T-helper 1 cell (primary cell): ENCODE measurements around the gene MAPRE2.

Source experiments
- DNase-seq, 5 donors: peaks; one replicate each; pipeline ENCODE4 v3.0.0-alpha.2; 2012 to 2020

MAPRE2 gene

GRCh38 chr18:35038029-35038428, 3.2 kb upstream of the MAPRE2 start:
- no peak for DNase-seq

- DNase-seq: no peak
These were observed 2.2 kb upstream of the MAPRE2 start for GRCh38 chr18:35038881-35039491.

GRCh38 chr18:35040638-35040987, 600 bp upstream of the MAPRE2 start:
- no peak for DNase-seq

GRCh38 chr18:35041815-35042387, 688 bp downstream of the MAPRE2 start:
- peak in 1 of 5 donors; percentile 17 for DNase-seq

DNA sequence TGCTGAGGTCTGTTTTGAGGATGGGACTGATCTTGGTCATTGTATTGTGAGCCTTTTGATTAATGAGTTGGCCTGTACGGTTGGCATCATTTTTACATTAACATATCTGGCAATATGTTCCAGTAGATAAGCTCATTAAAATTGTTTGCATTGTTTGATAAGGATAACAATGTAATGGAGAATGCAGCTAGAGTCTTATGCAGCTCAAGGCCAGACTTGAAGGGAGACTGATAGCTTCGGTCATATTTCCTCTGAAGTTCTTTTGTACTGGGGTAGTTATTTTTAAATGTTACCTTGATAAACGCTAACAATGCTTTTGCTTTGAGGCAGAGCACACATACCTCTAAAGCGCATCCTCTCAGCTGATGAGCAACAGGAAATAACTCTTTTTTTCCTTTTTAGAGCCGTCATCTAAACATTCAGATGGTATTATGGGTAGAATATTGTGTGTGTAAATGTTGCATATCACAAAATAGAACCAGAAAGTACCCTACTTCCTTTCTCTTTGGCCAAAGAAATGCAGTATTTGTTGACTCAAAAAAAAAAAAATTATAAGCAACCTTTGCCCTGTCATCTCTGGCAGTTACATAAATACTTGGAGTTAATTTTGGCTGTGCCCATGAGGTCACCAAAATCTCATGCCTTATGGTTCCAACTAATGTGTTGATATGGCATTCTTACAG, 1.3 kb downstream of the MAPRE2 start:
- peak in 1 of 5 donors; percentile 55 for DNase-seq

DNA sequence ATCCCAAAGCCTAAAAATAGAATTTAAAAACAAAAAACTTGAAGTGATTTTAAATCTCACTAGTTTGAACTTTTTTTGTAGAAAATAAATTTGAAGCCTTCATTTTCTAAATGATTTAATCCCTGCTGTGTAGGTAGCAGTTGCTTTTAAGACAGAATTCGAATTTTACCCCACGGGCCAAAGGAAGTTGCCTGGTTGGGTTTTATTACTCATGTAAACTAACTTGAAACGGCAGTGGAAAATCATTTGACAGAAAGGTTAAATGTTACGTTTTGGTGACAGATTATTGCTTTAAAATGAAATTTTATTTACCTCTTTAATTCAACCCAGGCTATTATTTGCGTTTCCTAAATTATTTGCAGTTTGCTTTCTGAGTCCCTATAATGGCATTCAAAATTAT, 2.0 kb downstream of the MAPRE2 start:
- no peak for DNase-seq

GRCh38 chr18:35045121-35045520, 3.9 kb downstream of the MAPRE2 start:
- no peak for DNase-seq

DNA sequence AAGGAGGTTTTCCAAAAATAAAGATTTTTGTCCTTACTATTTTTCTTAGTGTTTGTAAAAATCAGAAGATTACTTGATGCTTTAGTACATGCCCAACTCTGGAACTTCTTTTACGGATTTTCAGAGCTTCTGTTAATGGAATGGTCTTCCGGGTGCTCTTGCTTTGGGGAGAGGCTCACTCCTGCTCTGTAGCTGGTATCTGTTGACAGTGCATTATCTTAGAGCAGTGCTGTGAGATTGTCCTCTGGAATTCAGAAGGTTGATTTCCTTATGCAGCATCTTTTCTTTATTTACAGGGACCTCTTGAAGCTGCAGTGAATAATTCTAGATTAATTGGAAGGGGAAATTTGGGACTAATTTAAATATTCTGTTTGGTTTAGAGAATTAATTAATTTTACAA, 4.6 kb downstream of the MAPRE2 start:
- DNase-seq: no peak

- no peak for DNase-seq
These were observed 6.6 kb downstream of the MAPRE2 start for GRCh38 chr18:35047697-35048292.

- no peak for DNase-seq
These were observed 8.2 kb downstream of the MAPRE2 start for GRCh38 chr18:35049111-35050027.

DNA sequence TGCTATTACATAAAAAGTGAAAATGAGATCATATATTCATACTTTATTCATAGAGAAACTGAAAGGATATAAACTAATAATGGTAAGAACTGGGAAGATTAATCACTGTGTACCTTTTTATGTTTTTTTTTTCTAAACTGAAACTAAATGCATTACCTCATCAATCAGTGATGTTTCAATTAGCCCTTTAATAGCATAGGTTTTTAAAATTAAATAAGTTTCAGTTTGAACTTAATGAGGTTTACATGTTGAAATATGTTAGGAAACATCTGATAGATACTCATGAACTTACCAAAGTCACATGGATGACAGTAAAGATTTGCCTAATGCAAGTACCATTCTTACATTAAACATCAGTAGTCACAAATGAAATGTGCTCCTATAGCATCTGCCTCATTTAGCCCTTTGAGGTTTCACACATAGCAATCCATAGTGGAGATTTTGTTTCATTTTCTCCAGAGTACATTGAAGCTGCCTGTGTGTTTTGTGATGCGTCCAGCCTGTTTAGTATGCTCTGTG, 8.9 kb downstream of the MAPRE2 start:
- peak in 1 of 5 donors; percentile 24 for DNase-seq

- DNase-seq: no peak
These were observed 9.5 kb downstream of the MAPRE2 start for GRCh38 chr18:35050705-35051195.

- DNase-seq: no peak
These were observed 10.6 kb downstream of the MAPRE2 start for GRCh38 chr18:35051641-35052377.

GRCh38 chr18:35054401-35054800, 13.2 kb downstream of the MAPRE2 start:
- no peak for DNase-seq

DNA sequence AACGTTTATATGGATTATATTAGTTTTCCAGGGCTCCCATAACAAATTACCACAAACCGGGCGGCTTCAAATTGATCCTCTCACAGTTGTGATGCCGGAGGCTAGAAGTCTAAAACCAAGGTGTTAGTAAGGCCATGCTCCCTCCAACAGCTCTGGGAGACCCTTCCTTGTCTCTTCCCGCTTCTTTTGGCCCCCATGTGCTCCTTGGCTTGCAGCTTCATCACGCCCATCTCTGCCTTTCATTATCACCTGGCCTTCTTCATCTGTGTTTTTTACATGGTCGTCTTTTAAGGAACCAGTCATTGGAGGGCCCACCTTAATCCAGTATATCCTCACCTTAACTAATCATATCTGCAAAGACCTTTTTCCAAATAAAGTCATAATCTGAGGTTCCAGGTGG, 13.9 kb downstream of the MAPRE2 start:
- DNase-seq: no peak

- no peak for DNase-seq
These were observed 14.5 kb downstream of the MAPRE2 start for GRCh38 chr18:35055726-35056125.

GRCh38 chr18:35059280-35059927, 18.2 kb downstream of the MAPRE2 start:
- no peak for DNase-seq

GRCh38 chr18:35060122-35060815, 19.1 kb downstream of the MAPRE2 start:
- DNase-seq: no peak

- DNase-seq: no peak
These were observed 20.1 kb downstream of the MAPRE2 start for GRCh38 chr18:35061336-35061735.

DNA sequence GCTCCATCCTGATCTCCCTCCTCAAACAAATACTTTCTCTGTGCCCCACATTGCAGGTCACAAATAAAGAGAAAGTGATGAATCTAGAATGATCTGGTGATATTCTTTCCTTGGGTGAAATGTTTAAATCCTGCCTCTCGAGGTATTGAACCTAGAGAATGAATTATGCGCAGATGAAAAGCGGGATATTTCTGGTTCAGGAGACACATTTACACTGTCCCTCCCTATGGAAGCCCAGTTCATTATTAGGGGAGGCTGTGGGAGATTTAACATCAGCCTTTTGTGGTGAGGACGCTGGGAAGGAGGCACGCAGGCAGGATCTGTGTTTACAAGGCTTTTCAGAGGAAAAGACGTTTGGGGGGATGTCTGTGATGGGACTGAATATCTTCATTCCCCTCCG, 20.6 kb downstream of the MAPRE2 start:
- no peak for DNase-seq

DNA sequence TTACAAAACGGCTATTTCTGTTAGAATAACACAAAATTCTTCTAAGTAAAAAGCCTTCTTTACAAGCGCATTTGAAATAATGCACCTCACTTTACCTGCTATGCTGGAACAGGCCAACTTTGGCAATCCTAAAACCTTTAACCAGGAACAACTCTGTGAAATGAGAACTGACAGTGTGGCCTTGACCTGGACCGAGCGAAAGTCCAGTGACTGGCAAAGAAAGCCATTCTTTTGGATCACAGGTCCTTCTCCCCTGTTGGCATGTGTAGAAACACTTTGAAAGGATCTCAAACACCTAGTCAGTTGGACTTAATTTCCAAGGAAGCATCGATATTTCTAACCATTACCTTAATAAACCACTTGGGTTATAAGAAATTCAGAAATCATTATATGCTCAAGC, 21.2 kb downstream of the MAPRE2 start:
- DNase-seq: no peak
